PC-9 (cell line): Measurements from ENCODE around the gene SHC3. TPM values are rescaled to one million over a fixed set of nuclear protein-coding genes. Genes with fewer than 3 reads are reported as not detected.

Experiments used
- BruUV-seq: library from RNA; stranded (reverse); fragments of 400-500 nt; replicated peaks from 2 replicates; lab custom pipeline; 2021; lab: Mats Ljungman, UMichigan
- CTCF ChIA-PET: fragments of 300-600 bp; sonication (Branson Sonifier 250); formaldehyde crosslinking; loops from one replicate; lab custom pipeline; 2022; ENCODE audit warnings: antibody characterized with exemption; lab: Charles Lee
- POLR2A ChIA-PET: fragments of 300-600 bp; sonication (Branson Sonifier 250); formaldehyde crosslinking; loops from one replicate; lab custom pipeline; 2022; ENCODE audit warnings: antibody characterized with exemption; ENCODE audit not compliant: unreplicated experiment; lab: Charles Lee
- DNase-seq, 2 experiments: peaks; one replicate each; pipeline versions ENCODE4 v3.0.0 to v3.0.0-alpha.2; 2015 to 2022; ENCODE audit warnings: mixed read lengths in 1 of 2
- H2AFZ ChIP-seq: fragments of 200-600 bp; sonication (generic); 2 replicates; pipeline ENCODE4 v1.8.1; 2017; ENCODE audit warnings: antibody characterized with exemption
- H3F3A ChIP-seq: fragments of 200-600 bp; sonication (generic); 2 replicates; pipeline ENCODE4 v1.8.1; 2017; ENCODE audit warnings: antibody characterized with exemption, mild to moderate bottlenecking, low read depth; ENCODE audit not compliant: insufficient read depth
- H3K27ac ChIP-seq: fragments of 200-600 bp; sonication (generic); 2 replicates; pipeline ENCODE4 v1.6.1; 2016; ENCODE audit warnings: mixed run types
- H3K27me3 ChIP-seq: fragments of 200-600 bp; sonication (generic); 2 replicates; pipeline ENCODE4 v1.6.1; 2016; ENCODE audit warnings: low read depth, mixed run types; ENCODE audit not compliant: insufficient read depth
- H3K36me3 ChIP-seq: fragments of 200-600 bp; sonication (generic); 2 replicates; pipeline ENCODE4 v1.6.1; 2016; ENCODE audit warnings: low read depth, mixed run types
- H3K4me1 ChIP-seq: fragments of 200-600 bp; sonication (generic); replicated peaks from 2 replicates; pipeline ENCODE4 v1.6.1; 2016; ENCODE audit warnings: mixed run types; ENCODE audit not compliant: insufficient read depth
- H3K4me2 ChIP-seq: fragments of 200-600 bp; sonication (generic); 2 replicates; pipeline ENCODE4 v1.6.1; 2017; ENCODE audit warnings: mixed run types
- H3K4me3 ChIP-seq: fragments of 200-600 bp; sonication (generic); 2 replicates; pipeline ENCODE4 v1.6.1; 2016; ENCODE audit warnings: mixed run types
- H3K79me2 ChIP-seq: fragments of 200-600 bp; sonication (generic); 2 replicates; pipeline ENCODE4 v1.6.1; 2017; ENCODE audit warnings: low read depth, mixed run types
- H3K9me2 ChIP-seq: fragments of 200-600 bp; sonication (generic); 2 replicates; pipeline ENCODE4 v1.8.1; 2017; ENCODE audit warnings: mild to moderate bottlenecking; ENCODE audit not compliant: insufficient read depth
- H3K9me3 ChIP-seq: fragments of 200-600 bp; sonication (generic); 2 replicates; pipeline ENCODE4 v1.8.1; 2016; ENCODE audit warnings: low read depth; ENCODE audit not compliant: insufficient read depth
- H4K20me1 ChIP-seq: fragments of 200-600 bp; sonication (generic); 2 replicates; pipeline ENCODE4 v1.8.1; 2017; ENCODE audit not compliant: insufficient read depth
- CTCF ChIP-seq: fragments of 200-600 bp; sonication (generic); conservative IDR thresholded peaks from 2 replicates; pipeline ENCODE4 v1.6.1; 2017; ENCODE audit warnings: mixed run types, antibody characterized with exemption, mild to moderate bottlenecking, moderate library complexity
- EZH2 ChIP-seq: fragments of 200-600 bp; sonication (generic); IDR thresholded peaks from 2 replicates; pipeline ENCODE4 v1.8.0; 2017; ENCODE audit warnings: antibody characterized with exemption, low read depth
- intact Hi-C: fragments of 100-400 bp; cut with micrococcal nuclease; formaldehyde crosslinking; loops from one replicate; pipeline ENCODE4 v1.10.0; 2022; ENCODE audit not compliant: unreplicated experiment
- total RNA-seq: library from RNA; stranded (reverse); gene quantifications from 2 replicates; pipeline ENCODE4 v1.2.3, GENCODE V29; 2021

Gene SHC3
- total RNA-seq, 1 experiment from 2014 or later = 15.9 TPM

- H3K9me2 ChIP-seq = no peaks in the 10 kb centered on the region
- ChIA-PET POLR2A (no interaction called here), CTCF (interaction anchor here (0.8 kb wide), 1 partner anchor 338 kb away, joined by 4 read pairs; no protein-coding TSS in a partner anchor)
- no peak overlapping the region for H3K4me3 ChIP-seq
- H3K4me2 ChIP-seq = no peak overlapping the region
- H3K27ac ChIP-seq = no peak overlapping the region
- no peaks in the 10 kb centered on the region for H3K27me3 ChIP-seq
- intact Hi-C loops = loop anchor here (2.0 to 5.0 kb wide), 2 partner anchors 120 to 423 kb away; no protein-coding TSS in a partner anchor
- no peak overlapping the region for H2AFZ ChIP-seq
- no peaks in the 10 kb centered on the region for H4K20me1 ChIP-seq
- DNase-seq = no peak
- no peaks in the 10 kb centered on the region for H3K9me3 ChIP-seq
- BruUV-seq = no TSS peak
- H3F3A ChIP-seq = no peaks in the 10 kb centered on the region
- H3K4me1 ChIP-seq = 0 out of 2 replicates have a peak, but pooled peaks cover 7% of the 10 kb centered on the region
- TF ChIP-seq EZH2 = no peak
- no peak for TF ChIP-seq CTCF
- no peaks in the 10 kb centered on the region; the same call in 1 of the 2 replicates for H3K36me3 ChIP-seq
- no peaks in the 10 kb centered on the region for H3K79me2 ChIP-seq
Measured at GRCh38 chr9:89000371-89000781, 178.2 kb downstream of the SHC3 start.

- TF ChIP-seq CTCF (no peak), EZH2 (no peak)
- Histone ChIP-seq H3K36me3 (no peaks in the 10 kb centered on the region; the same call in 1 of the 2 replicates), H4K20me1 (no peaks in the 10 kb centered on the region), H3K79me2 (0 out of 2 replicates have a peak, but pooled peaks cover 4% of the 10 kb centered on the region), H3K4me2 (no peak overlapping the region), H2AFZ (no peak overlapping the region), H3K27me3 (no peaks in the 10 kb centered on the region), H3K9me3 (no peaks in the 10 kb centered on the region), H3K27ac (no peak overlapping the region), H3K4me3 (no peak overlapping the region), H3F3A (no peaks in the 10 kb centered on the region), H3K4me1 (0 out of 2 replicates have a peak, but pooled peaks cover 7% of the 10 kb centered on the region), H3K9me2 (no peaks in the 10 kb centered on the region)
- BruUV-seq = no TSS peak
- DNase-seq = no peak
- ChIA-PET POLR2A (no interaction called here), CTCF (no interaction called here)
- intact Hi-C loops = loop anchor here (5.0 kb wide), 1 partner anchor 277 kb away; no protein-coding TSS in a partner anchor
Measured at GRCh38 chr9:88998911-88999310, 179.7 kb downstream of the SHC3 start.

- Histone ChIP-seq H3K4me2 (no peak overlapping the region), H3K27me3 (no peaks in the 10 kb centered on the region), H3K27ac (no peak overlapping the region), H3F3A (no peaks in the 10 kb centered on the region), H3K4me3 (no peak overlapping the region), H3K9me3 (no peaks in the 10 kb centered on the region), H3K4me1 (0 out of 2 replicates have a peak, but pooled peaks cover 7% of the 10 kb centered on the region), H3K36me3 (no peaks in the 10 kb centered on the region), H3K79me2 (peaks cover 4% of the 10 kb centered on the region; the same call in 1 of the 2 replicates), H3K9me2 (no peaks in the 10 kb centered on the region), H4K20me1 (no peaks in the 10 kb centered on the region), H2AFZ (no peak overlapping the region)
- ChIA-PET CTCF (no interaction called here), POLR2A (interaction anchor here (0.6 kb wide), 1 partner anchor 957 kb away, joined by 3 read pairs; no protein-coding TSS in a partner anchor)
- DNase-seq = peak in 1 of 2 experiments; percentile 49
- intact Hi-C loops = loop anchor here (5.0 kb wide), 1 partner anchor 276 kb away; no protein-coding TSS in a partner anchor
- no TSS peak for BruUV-seq
- TF ChIP-seq CTCF (no peak), EZH2 (no peak)
Measured at GRCh38 chr9:88998503-88998902, 180.1 kb downstream of the SHC3 start.
